ENCODE measurements around the gene GPR153. TPM values are rescaled to one million over a fixed set of nuclear protein-coding genes. Genes with fewer than 3 reads are reported as not detected.

The GPR153 gene
- total and polyA plus RNA-seq, 5 donors from 2014 or later = 0.15 TPM; not detected in 4

GRCh38 chr1:6249739-6250689 lies 10.9 kb downstream of the GPR153 start:
- no peak overlapping the region for H3K4me3 Mint-ChIP-seq
- H3K4me1 ChIP-seq (ENCODE audit: control insufficient read depth, insufficient read depth, low read length, poor library complexity, severe bottlenecking) = peaks cover 23% of the 10 kb centered on the region
- H3K27me3 ChIP-seq (ENCODE audit: control insufficient read depth, insufficient read depth, low read length) = peaks cover 11% of the 10 kb centered on the region
- H3K27ac Mint-ChIP-seq = peak overlapping the region in 1 of 3 donors; percentile 80
- H3K36me3 Mint-ChIP-seq = no peaks in the 10 kb centered on the region
- ATAC-seq (ENCODE audit: low read depth in 2 of 2) (no peak), DNase-seq (no peak)
- no peaks in the 10 kb centered on the region for H3K36me3 ChIP-seq (ENCODE audit: control insufficient read depth, insufficient read depth, low read length)
- no peak overlapping the region for H3K27ac ChIP-seq (ENCODE audit: insufficient read depth, low read length, poor library complexity, severe bottlenecking)
- no peak overlapping the region for H3K4me3 ChIP-seq (ENCODE audit: low read depth, low read length)
- H3K4me1 Mint-ChIP-seq = peaks cover 0 to 15% (median 8%) of the 10 kb centered on the region in 4 donors
- H3K27me3 Mint-ChIP-seq = peaks cover 43% of the 10 kb centered on the region
- peaks cover 0 to 1% (median 0%) of the 10 kb centered on the region in 7 donors for H3K9me3 Mint-ChIP-seq
- no peaks in the 10 kb centered on the region for H3K9me3 ChIP-seq (ENCODE audit: control insufficient read depth in 2 of 2, low read length in 2 of 2)

- Histone ChIP-seq H3K9me3 (ENCODE audit: control insufficient read depth in 2 of 2, low read length in 2 of 2) (no peaks in the 10 kb centered on the region), H3K4me3 (ENCODE audit: low read depth, low read length) (no peak overlapping the region), H3K27me3 (ENCODE audit: control insufficient read depth, insufficient read depth, low read length) (peaks cover 12% of the 10 kb centered on the region), H3K36me3 (ENCODE audit: control insufficient read depth, insufficient read depth, low read length) (no peaks in the 10 kb centered on the region), H3K27ac (ENCODE audit: insufficient read depth, low read length, poor library complexity, severe bottlenecking) (no peak overlapping the region), H3K4me1 (ENCODE audit: control insufficient read depth, insufficient read depth, low read length, poor library complexity, severe bottlenecking) (peaks cover 25% of the 10 kb centered on the region)
- H3K36me3 Mint-ChIP-seq = no peaks in the 10 kb centered on the region
- no peak overlapping the region for H3K4me3 Mint-ChIP-seq
- peaks cover 0 to 19% (median 8%) of the 10 kb centered on the region in 4 donors for H3K4me1 Mint-ChIP-seq
- ATAC-seq (ENCODE audit: low read depth in 2 of 2) = no peak
- H3K27ac Mint-ChIP-seq = no peak overlapping the region
- peaks cover 48% of the 10 kb centered on the region for H3K27me3 Mint-ChIP-seq
- no peak for DNase-seq
- H3K9me3 Mint-ChIP-seq = peaks cover 0 to 1% (median 0%) of the 10 kb centered on the region in 7 donors
Observed at GRCh38 chr1:6248932-6249738, 11.8 kb downstream of the GPR153 start.

- no peak overlapping the region for H3K27ac ChIP-seq (ENCODE audit: insufficient read depth, low read length, poor library complexity, severe bottlenecking)
- H3K27me3 Mint-ChIP-seq = peaks cover 54% of the 10 kb centered on the region
- no peaks in the 10 kb centered on the region for H3K36me3 Mint-ChIP-seq
- H3K36me3 ChIP-seq (ENCODE audit: control insufficient read depth, insufficient read depth, low read length) = no peaks in the 10 kb centered on the region
- no peak overlapping the region for H3K4me3 Mint-ChIP-seq
- ATAC-seq (ENCODE audit: low read depth in 2 of 2) (no peak), DNase-seq (no peak)
- H3K4me1 Mint-ChIP-seq = peaks cover 0 to 19% (median 8%) of the 10 kb centered on the region in 4 donors
- peaks cover 25% of the 10 kb centered on the region for H3K4me1 ChIP-seq (ENCODE audit: control insufficient read depth, insufficient read depth, low read length, poor library complexity, severe bottlenecking)
- no peak overlapping the region for H3K27ac Mint-ChIP-seq
- H3K4me3 ChIP-seq (ENCODE audit: low read depth, low read length) = no peak overlapping the region
- H3K27me3 ChIP-seq (ENCODE audit: control insufficient read depth, insufficient read depth, low read length) = peaks cover 12% of the 10 kb centered on the region
- no peaks in the 10 kb centered on the region for H3K9me3 ChIP-seq (ENCODE audit: control insufficient read depth in 2 of 2, low read length in 2 of 2)
- peaks cover 0 to 1% (median 0%) of the 10 kb centered on the region in 7 donors for H3K9me3 Mint-ChIP-seq
Observed at GRCh38 chr1:6248161-6248776, 12.6 kb downstream of the GPR153 start.

GRCh38 chr1:6247651-6248050 lies 13.2 kb downstream of the GPR153 start:
- DNase-seq = no peak
- Mint-ChIP-seq H3K4me3 (peak overlapping the region in 2 of 4 donors; percentile 31 to 88), H3K36me3 (no peaks in the 10 kb centered on the region), H3K4me1 (peaks cover 0 to 19% (median 8%) of the 10 kb centered on the region in 4 donors), H3K27me3 (peaks cover 57% of the 10 kb centered on the region), H3K9me3 (peaks cover 0 to 1% (median 0%) of the 10 kb centered on the region in 7 donors), H3K27ac (no peak overlapping the region)
- no peaks in the 10 kb centered on the region for H3K36me3 ChIP-seq (ENCODE audit: control insufficient read depth, insufficient read depth, low read length)
- no peak overlapping the region for H3K27ac ChIP-seq (ENCODE audit: insufficient read depth, low read length, poor library complexity, severe bottlenecking)
- peaks cover 15% of the 10 kb centered on the region for H3K27me3 ChIP-seq (ENCODE audit: control insufficient read depth, insufficient read depth, low read length)
- no peak overlapping the region for H3K4me3 ChIP-seq (ENCODE audit: low read depth, low read length)
- no peaks in the 10 kb centered on the region for H3K9me3 ChIP-seq (ENCODE audit: control insufficient read depth in 2 of 2, low read length in 2 of 2)
- peaks cover 25% of the 10 kb centered on the region for H3K4me1 ChIP-seq (ENCODE audit: control insufficient read depth, insufficient read depth, low read length, poor library complexity, severe bottlenecking)
- no peak for ATAC-seq (ENCODE audit: low read depth in 2 of 2)

- Mint-ChIP-seq H3K36me3 (no peaks in the 10 kb centered on the region), H3K4me3 (peak overlapping the region; percentile 31 to 94 (median 72)), H3K9me3 (peaks cover 0 to 1% (median 0%) of the 10 kb centered on the region in 7 donors), H3K27ac (no peak overlapping the region), H3K4me1 (peaks cover 0 to 19% (median 8%) of the 10 kb centered on the region in 4 donors), H3K27me3 (peaks cover 58% of the 10 kb centered on the region)
- peak; percentile 63 to 65 for ATAC-seq (ENCODE audit: low read depth in 2 of 2)
- peak; percentile 66 to 78 (median 74) for DNase-seq
- no peaks in the 10 kb centered on the region for H3K9me3 ChIP-seq (ENCODE audit: control insufficient read depth in 2 of 2, low read length in 2 of 2)
- no peaks in the 10 kb centered on the region for H3K36me3 ChIP-seq (ENCODE audit: control insufficient read depth, insufficient read depth, low read length)
- H3K4me1 ChIP-seq (ENCODE audit: control insufficient read depth, insufficient read depth, low read length, poor library complexity, severe bottlenecking) = peaks cover 25% of the 10 kb centered on the region
- H3K27me3 ChIP-seq (ENCODE audit: control insufficient read depth, insufficient read depth, low read length) = peaks cover 15% of the 10 kb centered on the region
- H3K4me3 ChIP-seq (ENCODE audit: low read depth, low read length) = no peak overlapping the region
- H3K27ac ChIP-seq (ENCODE audit: insufficient read depth, low read length, poor library complexity, severe bottlenecking) = no peak overlapping the region
Observed at GRCh38 chr1:6246497-6247467, 14.1 kb downstream of the GPR153 start.

- ATAC-seq (ENCODE audit: low read depth in 2 of 2) = no peak
Observed at GRCh38 chr1:6245869-6246496, 14.9 kb downstream of the GPR153 start.

More at GRCh38 chr1:6245869-6246496, 14.9 kb downstream of the GPR153 start:
- Histone ChIP-seq H3K36me3 (ENCODE audit: control insufficient read depth, insufficient read depth, low read length) (no peaks in the 10 kb centered on the region), H3K4me1 (ENCODE audit: control insufficient read depth, insufficient read depth, low read length, poor library complexity, severe bottlenecking) (peaks cover 25% of the 10 kb centered on the region), H3K4me3 (ENCODE audit: low read depth, low read length) (no peak overlapping the region), H3K27ac (ENCODE audit: insufficient read depth, low read length, poor library complexity, severe bottlenecking) (no peak overlapping the region), H3K27me3 (ENCODE audit: control insufficient read depth, insufficient read depth, low read length) (peaks cover 19% of the 10 kb centered on the region), H3K9me3 (ENCODE audit: control insufficient read depth in 2 of 2, low read length in 2 of 2) (no peaks in the 10 kb centered on the region)
- peak in 2 of 3 donors; percentile 32 to 55 for DNase-seq
- no peaks in the 10 kb centered on the region for H3K36me3 Mint-ChIP-seq
- peak overlapping the region in 2 of 4 donors; percentile 15 to 94 for H3K4me3 Mint-ChIP-seq
- no peak overlapping the region for H3K27ac Mint-ChIP-seq
- peaks cover 0 to 26% (median 14%) of the 10 kb centered on the region in 4 donors for H3K4me1 Mint-ChIP-seq
- H3K9me3 Mint-ChIP-seq = peaks cover 0 to 2% (median 0%) of the 10 kb centered on the region in 7 donors
- H3K27me3 Mint-ChIP-seq = peaks cover 62% of the 10 kb centered on the region

Measured in CD4-positive, CD25-positive, alpha-beta regulatory T cell (primary cell).